Stomach (tissue), 4 donors: ENCODE data around the gene TUBG2.

Experiments
- CTCF ChIP-seq, 7 experiments: fragments of 450-650 bp in 4 of 7; fragments of 200-600 bp in 3 of 7; sonication (generic) in 3 of 7; IDR thresholded peaks; one replicate each; pipeline ENCODE4 v1.5.1; 2016 to 2019; ENCODE audit warnings: antibody characterized with exemption in 7 of 7, control low read depth in 2 of 7, mild to moderate bottlenecking in 1 of 7
- EP300 ChIP-seq: sonication (generic); formaldehyde crosslinking; IDR thresholded peaks from one replicate; pipeline ENCODE4 v1.6.1; 2017; ENCODE audit warnings: antibody characterized with exemption
- POLR2A ChIP-seq, 4 donors: fragments of 450-650 bp; IDR thresholded peaks; one replicate each; pipeline ENCODE4 v1.6.1; 2016; ENCODE audit warnings: antibody characterized with exemption in 4 of 4, control low read depth in 2 of 4, mild to moderate bottlenecking in 1 of 4, moderate library complexity in 1 of 4
- POLR2AphosphoS5 ChIP-seq, 3 donors: sonication (generic); formaldehyde crosslinking; IDR thresholded peaks; one replicate each; pipeline ENCODE4 v1.6.1; 2016; ENCODE audit warnings: antibody characterized with exemption in 3 of 3

GRCh38 chr17:42709561-42709960 is 50.5 kb downstream of the TUBG2 start:
- TF ChIP-seq CTCF (IDR thresholded peaks at IDR 0.05) (no peak), POLR2A (IDR thresholded peaks at IDR 0.05) (no peak), EP300 (no peak), POLR2AphosphoS5 (IDR thresholded peaks at IDR 0.05) (no peak)
